GM18861 (cell line): Measurements from ENCODE around the gene ALAS1.
A peak's percentile ranks its signal among the peaks of the same experiment; 100 is the strongest.

ENCODE experiments used
- ATAC-seq: cut with Tn5 transposase; IDR thresholded peaks from one replicate; pipeline ENCODE4 v1.9.1; 2021; ENCODE audit not compliant: unreplicated experiment

The ALAS1 gene

GRCh38 chr3:52220380-52221026 lies 22.5 kb downstream of the ALAS1 start:
- ATAC-seq = peak; percentile 56

- no peak for ATAC-seq
These were observed 23.2 kb downstream of the ALAS1 start for GRCh38 chr3:52221141-52221562.

- ATAC-seq = no peak
These were observed 23.8 kb downstream of the ALAS1 start for GRCh38 chr3:52221563-52222318.

- no peak for ATAC-seq
These were observed 24.6 kb downstream of the ALAS1 start for GRCh38 chr3:52222319-52223221.

- no peak for ATAC-seq
These were observed 25.8 kb downstream of the ALAS1 start for GRCh38 chr3:52223449-52224408.

GRCh38 chr3:52225452-52226228 lies 27.7 kb downstream of the ALAS1 start, which contains the start of gene TLR9:
Gene TLR9, minus strand, starts transcription at chr3:52225645. Its CDS starts 116 bp downstream, at chr3:52225529.
- peak; percentile 74 for ATAC-seq

GRCh38 chr3:52226229-52226817 lies 28.4 kb downstream of the ALAS1 start:
- no peak for ATAC-seq

GRCh38 chr3:52227117-52227516 lies 29.2 kb downstream of the ALAS1 start:
- ATAC-seq = no peak

- ATAC-seq = no peak
These were observed 29.8 kb downstream of the ALAS1 start for GRCh38 chr3:52227766-52228165.

GRCh38 chr3:52228266-52228665 lies 30.3 kb downstream of the ALAS1 start:
- no peak for ATAC-seq

GRCh38 chr3:52228751-52229291 lies 30.9 kb downstream of the ALAS1 start:
- no peak for ATAC-seq

GRCh38 chr3:52229656-52230055 lies 31.7 kb downstream of the ALAS1 start:
- no peak for ATAC-seq

GRCh38 chr3:52230461-52230860 lies 32.5 kb downstream of the ALAS1 start:
- ATAC-seq = no peak

GRCh38 chr3:52230889-52231499 lies 33.0 kb downstream of the ALAS1 start:
- no peak for ATAC-seq

GRCh38 chr3:52231502-52232278 lies 33.7 kb downstream of the ALAS1 start:
- peak; percentile 48 for ATAC-seq

- ATAC-seq = no peak
These were observed 34.5 kb downstream of the ALAS1 start for GRCh38 chr3:52232279-52233107.

- no peak for ATAC-seq
These were observed 35.2 kb downstream of the ALAS1 start for GRCh38 chr3:52233108-52233591.
